Measurements from ENCODE around the gene ACTA2.

The ACTA2 gene

DNA sequence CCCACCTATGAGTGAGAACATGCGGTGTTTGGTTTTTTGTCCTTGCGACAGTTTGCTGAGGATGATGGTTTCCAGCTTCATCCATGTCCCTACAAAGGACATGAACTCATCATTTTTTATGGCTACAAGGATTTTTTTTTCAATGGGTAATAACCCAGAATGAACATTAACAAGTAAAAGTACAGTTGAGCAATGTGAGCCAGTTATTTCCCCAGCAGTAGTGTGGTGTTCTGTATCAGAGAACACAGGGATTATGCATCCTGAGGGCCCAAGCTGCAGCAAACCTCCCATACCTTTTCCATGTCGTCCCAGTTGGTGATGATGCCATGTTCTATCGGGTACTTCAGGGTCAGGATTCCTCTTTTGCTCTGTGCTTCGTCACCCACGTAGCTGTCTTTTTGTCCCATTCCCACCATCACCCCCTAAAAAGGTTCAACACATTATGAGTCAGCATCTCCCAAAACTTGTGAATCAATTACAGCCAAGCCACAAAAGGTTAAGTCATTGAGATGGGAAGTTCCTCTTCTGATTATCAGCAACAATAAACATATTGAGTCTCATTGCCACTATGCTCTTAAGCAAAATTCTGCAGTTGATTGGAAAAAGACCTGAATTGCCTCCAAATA lies 5.5 kb downstream of the ACTA2 start:
- Histone ChIP-seq H3K4me2 (ENCODE audit: low read length) (no peak overlapping the region), H3K9ac (ENCODE audit: low read length) (no peak overlapping the region), H4K8ac (ENCODE audit: low read depth, low read length) (no peak overlapping the region), H3K14ac (ENCODE audit: low read length) (no peak overlapping the region), H3K36me3 (ENCODE audit: control insufficient read depth in 1 of 2, insufficient read depth in 2 of 2, low read length in 2 of 2) (peaks cover 3 to 7% of the 10 kb centered on the region in 2 experiments), H4K12ac (ENCODE audit: low read depth, low read length) (no peak overlapping the region), H3K18ac (ENCODE audit: low read length) (no peak overlapping the region), H2BK5ac (ENCODE audit: low read depth, low read length, poor library complexity) (no peak overlapping the region), H3K23ac (ENCODE audit: low read length) (no peak overlapping the region), H3K4me3 (ENCODE audit: low read depth, low read length) (no peak overlapping the region), H3K79me1 (ENCODE audit: low read length) (no peaks in the 10 kb centered on the region), H4K91ac (ENCODE audit: low read depth, low read length) (no peak overlapping the region), H3K4me1 (ENCODE audit: control insufficient read depth in 1 of 2, insufficient read depth in 2 of 2, low read length in 2 of 2) (peaks cover 2 to 4% of the 10 kb centered on the region in 2 experiments), H2BK12ac (ENCODE audit: low read length) (no peak overlapping the region), H2BK120ac (ENCODE audit: insufficient read depth, low read length, poor library complexity) (no peak overlapping the region), H3K27me3 (ENCODE audit: insufficient read depth, low read length) (no peaks in the 10 kb centered on the region), H3K9me3 (ENCODE audit: insufficient read depth, low read depth, low read length) (no peaks in the 10 kb centered on the region), H2AFZ (ENCODE audit: insufficient read depth, low read length, poor library complexity) (no peak overlapping the region), H3K79me2 (ENCODE audit: control insufficient read depth, insufficient read depth, low read length, poor library complexity) (no peaks in the 10 kb centered on the region), H2AK5ac (ENCODE audit: low read length) (no peak overlapping the region), H3K27ac (ENCODE audit: low read depth, low read length) (no peak overlapping the region), H3K4ac (ENCODE audit: low read depth, low read length) (no peak overlapping the region)
- WGBS (ENCODE audit: extremely low coverage, insufficient coverage, insufficient read length) = no CpG with 5 or more reads among the region's 6 CpGs
- no peak for DNase-seq

DNA sequence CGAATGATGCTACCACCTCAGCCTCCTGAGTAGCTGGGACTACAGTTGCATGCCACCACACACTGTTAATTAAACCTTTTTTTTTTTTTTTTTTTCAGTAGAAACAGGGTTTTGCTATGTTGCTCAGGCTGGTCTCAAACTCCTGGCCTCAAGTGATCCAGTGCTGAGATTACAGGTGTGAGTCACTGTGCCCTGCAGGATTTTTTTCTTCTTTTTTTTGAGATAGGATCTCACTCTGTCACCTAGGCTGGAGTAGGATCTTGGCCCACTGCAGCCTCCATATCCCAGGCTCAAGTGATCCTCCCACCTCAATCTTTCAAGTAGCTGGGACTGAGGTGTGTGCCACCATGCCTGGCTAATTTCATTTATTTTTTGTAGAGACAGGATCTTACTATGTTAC lies 6.4 kb downstream of the ACTA2 start:
- Histone ChIP-seq H3K27ac (ENCODE audit: low read depth, low read length) (no peak overlapping the region), H3K27me3 (ENCODE audit: insufficient read depth, low read length) (no peaks in the 10 kb centered on the region), H3K9me3 (ENCODE audit: insufficient read depth, low read depth, low read length) (no peaks in the 10 kb centered on the region), H3K36me3 (ENCODE audit: control insufficient read depth in 1 of 2, insufficient read depth in 2 of 2, low read length in 2 of 2) (peaks cover 3 to 7% of the 10 kb centered on the region in 2 experiments), H3K18ac (ENCODE audit: low read length) (no peak overlapping the region), H3K79me1 (ENCODE audit: low read length) (no peaks in the 10 kb centered on the region), H2BK12ac (ENCODE audit: low read length) (no peak overlapping the region), H3K9ac (ENCODE audit: low read length) (no peak overlapping the region), H2BK5ac (ENCODE audit: low read depth, low read length, poor library complexity) (no peak overlapping the region), H4K12ac (ENCODE audit: low read depth, low read length) (no peak overlapping the region), H3K79me2 (ENCODE audit: control insufficient read depth, insufficient read depth, low read length, poor library complexity) (no peaks in the 10 kb centered on the region), H2AK5ac (ENCODE audit: low read length) (no peak overlapping the region), H3K4me3 (ENCODE audit: low read depth, low read length) (no peak overlapping the region), H3K4me2 (ENCODE audit: low read length) (no peak overlapping the region), H3K23ac (ENCODE audit: low read length) (no peak overlapping the region), H4K8ac (ENCODE audit: low read depth, low read length) (no peak overlapping the region), H2AFZ (ENCODE audit: insufficient read depth, low read length, poor library complexity) (no peak overlapping the region), H3K4me1 (ENCODE audit: control insufficient read depth in 1 of 2, insufficient read depth in 2 of 2, low read length in 2 of 2) (peaks cover 0 to 2% of the 10 kb centered on the region in 2 experiments), H2BK120ac (ENCODE audit: insufficient read depth, low read length, poor library complexity) (no peak overlapping the region), H3K4ac (ENCODE audit: low read depth, low read length) (no peak overlapping the region), H3K14ac (ENCODE audit: low read length) (no peak overlapping the region), H4K91ac (ENCODE audit: low read depth, low read length) (no peak overlapping the region)
- peak; percentile 29 to 61 for DNase-seq
- no CpG with 5 or more reads among the region's 1 CpG for WGBS (ENCODE audit: extremely low coverage, insufficient coverage, insufficient read length)

DNA sequence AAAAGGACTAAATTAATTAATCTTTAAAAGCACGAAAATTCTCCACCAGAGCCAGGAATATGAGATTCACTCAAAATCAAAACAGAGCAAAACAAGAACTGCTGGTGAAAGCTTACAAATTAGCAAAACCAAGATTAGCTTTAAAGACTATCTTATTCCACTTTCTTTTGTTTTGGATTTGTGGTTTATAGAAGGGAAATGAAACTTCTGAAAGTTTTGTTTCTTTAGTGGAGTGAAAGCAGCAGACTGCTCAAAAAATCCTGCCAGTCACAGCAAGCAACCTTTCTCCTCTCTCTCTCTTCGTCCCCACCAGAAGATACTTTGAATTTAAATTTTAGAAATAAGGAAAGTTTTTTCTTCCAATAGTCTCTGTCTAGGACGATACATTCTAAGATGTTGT lies 7.8 kb downstream of the ACTA2 start:
- Histone ChIP-seq H3K27me3 (ENCODE audit: insufficient read depth, low read length) (no peaks in the 10 kb centered on the region), H3K27ac (ENCODE audit: low read depth, low read length) (no peak overlapping the region), H2BK12ac (ENCODE audit: low read length) (no peak overlapping the region), H3K23ac (ENCODE audit: low read length) (no peak overlapping the region), H4K8ac (ENCODE audit: low read depth, low read length) (no peak overlapping the region), H3K4me2 (ENCODE audit: low read length) (no peak overlapping the region), H3K4me1 (ENCODE audit: control insufficient read depth in 1 of 2, insufficient read depth in 2 of 2, low read length in 2 of 2) (no peaks in the 10 kb centered on the region), H2BK120ac (ENCODE audit: insufficient read depth, low read length, poor library complexity) (no peak overlapping the region), H4K12ac (ENCODE audit: low read depth, low read length) (no peak overlapping the region), H3K18ac (ENCODE audit: low read length) (no peak overlapping the region), H3K79me1 (ENCODE audit: low read length) (no peaks in the 10 kb centered on the region), H3K14ac (ENCODE audit: low read length) (no peak overlapping the region), H2AK5ac (ENCODE audit: low read length) (no peak overlapping the region), H3K4me3 (ENCODE audit: low read depth, low read length) (no peak overlapping the region), H3K4ac (ENCODE audit: low read depth, low read length) (no peak overlapping the region), H3K9me3 (ENCODE audit: insufficient read depth, low read depth, low read length) (no peaks in the 10 kb centered on the region), H3K9ac (ENCODE audit: low read length) (no peak overlapping the region), H3K36me3 (ENCODE audit: control insufficient read depth in 1 of 2, insufficient read depth in 2 of 2, low read length in 2 of 2) (peaks cover 3 to 10% of the 10 kb centered on the region in 2 experiments), H4K91ac (ENCODE audit: low read depth, low read length) (no peak overlapping the region), H3K79me2 (ENCODE audit: control insufficient read depth, insufficient read depth, low read length, poor library complexity) (no peaks in the 10 kb centered on the region), H2BK5ac (ENCODE audit: low read depth, low read length, poor library complexity) (no peak overlapping the region), H2AFZ (ENCODE audit: insufficient read depth, low read length, poor library complexity) (no peak overlapping the region)
- DNase-seq = no peak
- no CpG with 5 or more reads among the region's 3 CpGs for WGBS (ENCODE audit: extremely low coverage, insufficient coverage, insufficient read length)

GRCh38 chr10:88943778-88944177 lies 8.8 kb downstream of the ACTA2 start:
- H3K27me3 ChIP-seq (ENCODE audit: insufficient read depth, low read length) = no peaks in the 10 kb centered on the region
- no peaks in the 10 kb centered on the region for H3K79me2 ChIP-seq (ENCODE audit: control insufficient read depth, insufficient read depth, low read length, poor library complexity)
- no CpG with 5 or more reads among the region's 3 CpGs for WGBS (ENCODE audit: extremely low coverage, insufficient coverage, insufficient read length)
- H3K4me3 ChIP-seq (ENCODE audit: low read depth, low read length) = peak overlapping the region; percentile 18
- H4K12ac ChIP-seq (ENCODE audit: low read depth, low read length) = no peak overlapping the region
- no peak overlapping the region for H2BK120ac ChIP-seq (ENCODE audit: insufficient read depth, low read length, poor library complexity)
- no peak overlapping the region for H2BK12ac ChIP-seq (ENCODE audit: low read length)
- H3K4me1 ChIP-seq (ENCODE audit: control insufficient read depth in 1 of 2, insufficient read depth in 2 of 2, low read length in 2 of 2) = no peaks in the 10 kb centered on the region
- no peak overlapping the region for H3K4ac ChIP-seq (ENCODE audit: low read depth, low read length)
- H3K27ac ChIP-seq (ENCODE audit: low read depth, low read length) = no peak overlapping the region
- no peak overlapping the region for H2AK5ac ChIP-seq (ENCODE audit: low read length)
- H3K14ac ChIP-seq (ENCODE audit: low read length) = no peak overlapping the region
- no peaks in the 10 kb centered on the region for H3K9me3 ChIP-seq (ENCODE audit: insufficient read depth, low read depth, low read length)
- no peak overlapping the region for H3K18ac ChIP-seq (ENCODE audit: low read length)
- no peak overlapping the region for H2AFZ ChIP-seq (ENCODE audit: insufficient read depth, low read length, poor library complexity)
- no peak overlapping the region for H3K23ac ChIP-seq (ENCODE audit: low read length)
- H2BK5ac ChIP-seq (ENCODE audit: low read depth, low read length, poor library complexity) = no peak overlapping the region
- H3K4me2 ChIP-seq (ENCODE audit: low read length) = no peak overlapping the region
- no peak overlapping the region for H4K91ac ChIP-seq (ENCODE audit: low read depth, low read length)
- no peak for DNase-seq
- peaks cover 3 to 16% of the 10 kb centered on the region in 2 experiments for H3K36me3 ChIP-seq (ENCODE audit: control insufficient read depth in 1 of 2, insufficient read depth in 2 of 2, low read length in 2 of 2)
- H3K79me1 ChIP-seq (ENCODE audit: low read length) = no peaks in the 10 kb centered on the region
- H3K9ac ChIP-seq (ENCODE audit: low read length) = peak overlapping the region; percentile 34
- H4K8ac ChIP-seq (ENCODE audit: low read depth, low read length) = no peak overlapping the region

Data from trophoblast cell (in vitro differentiated cells and primary cell).